GM12865 (cell line): ENCODE data around the gene ZNF14.
"Not testable (repeated sequence)": the region's sequence is repeated elsewhere in the genome, so short reads cannot be mapped to it uniquely, and the experiment has no call there.

Source experiments
- DNase-seq: peaks from one replicate; pipeline ENCODE4 v3.0.0; 2010; ENCODE audit warnings: low read depth
- H3K4me3 ChIP-seq: 2 replicates; pipeline ENCODE4 v1.5.1; 2011; ENCODE audit warnings: mild to moderate bottlenecking, low read depth, low read length, control low read depth
- TF ChIP-seq, protein P1 (sequence below): IDR thresholded peaks from 2 replicates; pipeline ENCODE4 v1.5.1; 2011; ENCODE audit warnings: low read length, control low read depth, low read depth, inconsistent platforms; ENCODE audit not compliant: insufficient read depth; ENCODE audit errors: missing control alignments

The ZNF14 gene

DNA sequence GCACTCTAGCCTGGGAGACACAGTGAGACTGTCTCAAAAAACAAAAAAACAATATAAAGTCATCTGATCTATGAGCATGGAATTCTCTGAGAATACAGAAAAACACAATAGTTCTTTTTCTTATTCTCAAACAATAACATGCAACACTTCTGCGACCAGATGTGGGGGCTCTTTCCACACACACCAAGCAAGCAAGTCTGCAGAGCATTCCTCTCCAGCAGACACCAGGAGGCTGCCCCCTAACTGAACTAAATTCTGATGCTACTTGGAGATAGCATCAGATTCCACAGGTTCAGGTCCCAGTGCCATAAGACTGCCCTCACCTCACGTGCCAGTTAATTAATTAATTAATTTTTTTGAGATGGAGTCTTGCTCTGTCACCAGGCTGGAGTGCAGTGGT is 36.5 kb downstream of the ZNF14 start:
- TF ChIP-seq, protein P1, sequence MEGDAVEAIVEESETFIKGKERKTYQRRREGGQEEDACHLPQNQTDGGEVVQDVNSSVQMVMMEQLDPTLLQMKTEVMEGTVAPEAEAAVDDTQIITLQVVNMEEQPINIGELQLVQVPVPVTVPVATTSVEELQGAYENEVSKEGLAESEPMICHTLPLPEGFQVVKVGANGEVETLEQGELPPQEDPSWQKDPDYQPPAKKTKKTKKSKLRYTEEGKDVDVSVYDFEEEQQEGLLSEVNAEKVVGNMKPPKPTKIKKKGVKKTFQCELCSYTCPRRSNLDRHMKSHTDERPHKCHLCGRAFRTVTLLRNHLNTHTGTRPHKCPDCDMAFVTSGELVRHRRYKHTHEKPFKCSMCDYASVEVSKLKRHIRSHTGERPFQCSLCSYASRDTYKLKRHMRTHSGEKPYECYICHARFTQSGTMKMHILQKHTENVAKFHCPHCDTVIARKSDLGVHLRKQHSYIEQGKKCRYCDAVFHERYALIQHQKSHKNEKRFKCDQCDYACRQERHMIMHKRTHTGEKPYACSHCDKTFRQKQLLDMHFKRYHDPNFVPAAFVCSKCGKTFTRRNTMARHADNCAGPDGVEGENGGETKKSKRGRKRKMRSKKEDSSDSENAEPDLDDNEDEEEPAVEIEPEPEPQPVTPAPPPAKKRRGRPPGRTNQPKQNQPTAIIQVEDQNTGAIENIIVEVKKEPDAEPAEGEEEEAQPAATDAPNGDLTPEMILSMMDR, result no peak
- DNase-seq, result no peak
- H3K4me3 ChIP-seq, result no peak overlapping the region

DNA sequence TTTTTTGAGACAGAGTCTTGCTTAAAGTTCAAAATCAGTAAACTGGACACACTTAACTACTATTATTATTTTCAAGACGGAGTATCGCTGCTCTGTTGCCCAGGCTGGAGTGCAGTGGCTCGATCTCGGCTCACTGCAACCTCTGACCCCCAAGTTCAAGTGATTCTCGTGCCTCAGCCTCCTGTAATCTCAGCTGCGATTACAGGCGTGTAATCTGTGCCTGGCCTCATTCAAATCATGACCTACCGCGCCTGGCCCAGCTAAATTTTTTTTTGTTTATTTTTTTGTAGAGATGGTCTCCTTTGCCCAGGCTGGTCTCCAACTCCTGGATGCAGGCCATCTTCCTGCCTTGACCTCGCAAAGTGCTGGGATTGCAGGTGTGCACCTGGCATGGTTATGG is 41.2 kb downstream of the ZNF14 start:
- DNase-seq, result no peak
- H3K4me3 ChIP-seq, result no peak overlapping the region
- TF ChIP-seq, protein P1, result no peak

DNA sequence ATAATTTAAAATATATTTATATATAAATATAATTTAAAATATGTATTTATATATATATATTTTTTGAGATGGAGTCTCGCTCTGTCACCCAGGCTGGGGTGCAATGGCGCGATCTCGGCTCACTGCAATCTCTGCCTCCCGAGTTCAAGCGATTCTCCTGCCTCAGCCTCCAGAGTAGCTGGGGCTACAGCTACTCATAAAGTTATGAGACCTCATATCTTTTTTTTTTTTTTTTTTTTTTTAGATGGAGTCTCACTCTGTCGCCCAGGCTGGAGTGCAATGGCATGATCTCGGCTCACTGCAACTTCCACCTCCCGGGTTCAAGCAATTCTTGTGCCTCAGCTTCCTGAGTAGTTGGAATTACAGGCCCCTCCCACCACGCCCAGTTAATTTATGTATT is 43.9 kb downstream of the ZNF14 start:
- H3K4me3 ChIP-seq, DNase-seq: not testable (repeated sequence)

DNA sequence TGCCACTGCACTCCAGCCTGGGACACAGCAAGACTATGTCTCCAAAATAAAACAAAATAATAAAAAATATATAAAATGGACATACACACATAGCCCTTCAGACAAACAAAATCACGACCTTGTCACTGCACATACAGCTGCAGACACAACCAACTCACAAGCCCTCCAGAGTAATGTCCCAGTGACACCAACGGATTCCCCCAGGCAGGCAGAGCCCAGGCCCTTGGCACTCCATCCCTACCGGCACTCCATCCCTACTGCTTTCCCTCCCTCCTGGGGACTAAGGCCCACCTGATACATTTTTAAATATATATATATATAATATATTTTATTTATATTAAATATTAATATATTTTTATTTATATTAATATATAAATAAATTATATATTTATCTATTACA is 45.8 kb downstream of the ZNF14 start:
- H3K4me3 ChIP-seq, result no peak overlapping the region
- TF ChIP-seq, protein P1, result no peak
- DNase-seq, result no peak

DNA sequence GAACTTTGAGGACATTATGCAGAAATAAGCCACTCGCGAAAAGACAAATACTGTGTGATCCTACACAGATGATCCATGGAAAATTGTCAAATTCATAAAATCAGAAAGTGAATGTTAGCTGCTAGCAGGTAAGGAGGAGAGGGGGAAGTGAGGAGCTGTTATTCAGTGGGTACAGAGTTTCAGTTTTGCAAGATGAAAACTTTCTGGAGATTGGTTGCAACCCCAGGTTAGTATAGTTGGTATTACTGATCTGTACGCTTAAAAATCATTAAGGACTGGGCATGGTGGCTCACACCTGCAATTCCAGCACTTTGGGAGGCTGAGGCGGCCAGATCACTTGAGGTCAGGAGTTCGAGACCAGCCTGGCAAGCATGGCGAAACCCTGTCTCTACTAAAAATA is 46.3 kb downstream of the ZNF14 start:
- no peak overlapping the region for H3K4me3 ChIP-seq
- no peak for DNase-seq
- TF ChIP-seq, protein P1, result no peak

DNA sequence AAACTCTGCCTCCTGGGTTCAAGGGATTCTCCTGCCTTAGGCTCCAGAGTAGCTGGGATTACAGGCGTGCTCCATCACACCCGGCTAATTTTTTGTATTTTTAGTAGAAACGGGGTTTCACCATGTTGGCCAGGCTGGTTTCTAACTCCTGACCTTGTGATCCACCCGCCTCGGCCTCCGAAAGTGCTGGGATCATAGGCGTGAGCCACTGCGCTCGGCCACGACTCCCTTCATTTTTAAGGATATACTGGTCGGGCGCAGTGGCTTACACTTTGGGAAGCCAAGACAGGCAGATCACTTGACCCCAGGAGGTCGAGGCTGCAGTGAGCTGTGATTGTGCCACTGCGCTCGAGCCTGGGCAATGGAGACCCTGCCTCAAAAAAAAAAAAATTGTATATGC is 46.8 kb downstream of the ZNF14 start:
- not testable (repeated sequence) for H3K4me3 ChIP-seq, DNase-seq

DNA sequence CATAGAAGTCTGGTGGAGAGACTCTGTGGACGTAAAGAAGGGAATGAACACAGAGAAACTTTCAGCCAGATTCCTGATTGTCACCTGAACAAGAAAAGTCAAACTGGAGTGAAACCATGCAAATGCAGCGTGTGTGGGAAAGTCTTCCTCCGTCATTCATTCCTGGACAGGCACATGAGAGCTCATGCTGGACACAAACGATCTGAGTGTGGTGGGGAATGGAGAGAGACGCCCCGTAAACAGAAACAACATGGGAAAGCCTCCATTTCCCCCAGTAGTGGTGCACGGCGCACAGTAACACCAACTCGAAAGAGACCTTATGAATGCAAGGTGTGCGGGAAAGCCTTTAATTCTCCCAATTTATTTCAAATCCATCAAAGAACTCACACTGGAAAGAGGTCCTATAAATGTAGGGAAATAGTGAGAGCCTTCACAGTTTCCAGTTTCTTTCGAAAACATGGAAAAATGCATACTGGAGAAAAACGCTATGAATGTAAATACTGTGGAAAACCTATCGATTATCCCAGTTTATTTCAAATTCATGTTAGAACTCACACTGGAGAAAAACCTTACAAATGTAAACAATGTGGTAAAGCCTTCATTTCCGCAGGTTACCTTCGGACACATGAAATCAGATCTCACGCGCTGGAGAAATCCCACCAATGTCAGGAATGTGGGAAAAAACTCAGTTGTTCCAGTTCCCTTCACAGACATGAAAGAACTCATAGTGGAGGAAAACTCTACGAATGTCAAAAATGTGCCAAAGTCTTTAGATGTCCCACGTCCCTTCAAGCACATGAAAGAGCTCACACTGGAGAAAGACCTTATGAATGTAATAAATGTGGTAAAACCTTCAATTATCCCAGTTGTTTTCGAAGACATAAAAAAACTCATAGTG is 53.5 kb downstream of the ZNF14 start:
- H3K4me3 ChIP-seq, result no peak overlapping the region
- no peak for DNase-seq
- TF ChIP-seq, protein P1, result no peak

DNA sequence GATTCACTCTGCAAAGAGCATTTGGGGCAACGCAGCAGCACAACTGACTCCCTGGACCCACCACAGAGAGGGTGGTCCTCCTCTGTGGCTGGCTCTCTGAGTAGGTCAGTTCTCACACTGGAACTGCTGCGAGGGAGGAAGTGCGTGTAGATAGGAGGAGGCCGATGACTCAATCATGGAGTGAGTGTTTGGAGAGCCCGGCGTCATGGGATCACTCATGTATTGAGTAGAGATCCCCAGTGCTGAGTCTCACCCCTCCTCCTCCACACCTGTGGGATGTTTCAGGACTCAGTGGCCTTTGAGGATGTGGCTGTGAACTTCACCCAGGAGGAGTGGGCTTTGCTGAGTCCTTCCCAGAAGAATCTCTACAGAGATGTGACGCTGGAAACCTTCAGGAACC is 55.3 kb downstream of the ZNF14 start:
- no peak overlapping the region for H3K4me3 ChIP-seq
- TF ChIP-seq, protein P1, result no peak
- no peak for DNase-seq
